ENCODE results near the gene GADD45B. TPM values are rescaled to one million over a fixed set of nuclear protein-coding genes. Genes with fewer than 3 reads are reported as not detected.

GADD45B gene
- total RNA-seq, 1 experiment from 2014 or later = 56.2 TPM

DNA sequence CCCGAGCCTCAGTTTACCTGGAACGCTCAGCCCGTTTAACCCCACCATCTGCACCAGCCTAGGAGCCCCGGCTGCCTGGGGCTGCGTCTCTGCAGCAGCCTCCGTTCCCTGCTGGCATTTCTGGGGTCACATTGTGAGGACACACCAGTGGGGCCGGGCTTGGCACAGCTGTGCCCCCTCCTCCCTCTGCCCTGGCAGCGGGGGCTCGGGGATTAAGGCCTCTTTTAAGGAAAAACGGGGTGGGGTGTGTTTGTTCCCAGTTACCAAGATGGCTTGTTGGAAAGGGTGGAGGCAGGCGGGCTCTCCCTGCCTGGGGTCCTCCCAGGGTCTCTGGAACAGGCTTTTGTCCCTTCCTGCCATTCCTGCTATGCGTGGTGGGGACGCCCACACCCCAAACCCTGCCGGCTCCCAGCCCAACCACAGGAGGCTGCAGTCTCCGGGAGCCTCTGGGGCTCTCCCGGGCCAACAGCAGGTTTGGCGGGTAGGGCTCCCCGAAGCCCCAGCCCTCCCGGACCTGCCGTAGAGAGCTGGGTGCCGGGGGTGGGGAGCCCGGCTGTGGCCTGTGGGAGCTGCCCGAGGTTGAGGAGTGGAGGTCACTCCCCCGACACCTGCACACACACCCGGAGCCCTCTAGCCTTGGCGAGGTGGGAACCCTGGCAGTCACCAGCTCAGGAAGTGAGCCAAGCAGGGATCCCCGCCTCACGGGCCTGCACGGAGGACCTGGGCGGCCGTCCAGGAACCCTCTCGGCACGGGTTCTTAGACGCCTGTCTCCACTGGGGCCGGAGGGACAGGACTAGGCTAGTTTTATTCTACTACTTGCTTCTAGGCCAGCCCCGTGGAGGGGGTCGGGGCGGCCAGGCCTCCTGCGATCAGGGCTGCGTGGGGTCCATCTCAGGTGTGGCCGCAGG is 36.9 kb downstream of the GADD45B start:
- no TSS peak for BruUV-seq (replicated peaks)
- CTCF ChIA-PET = no interaction called here
- Histone ChIP-seq H3K4me3 (ENCODE audit: low read depth in 2 of 2, low read length in 2 of 2) (no peak overlapping the region), H3K4me1 (ENCODE audit: control insufficient read depth, insufficient read depth, low read length) (no peaks in the 10 kb centered on the region), H3K27me3 (ENCODE audit: control insufficient read depth, insufficient read depth, low read length) (no peaks in the 10 kb centered on the region), H3K9me3 (ENCODE audit: control insufficient read depth, insufficient read depth, low read depth, low read length) (no peaks in the 10 kb centered on the region), H3K36me3 (ENCODE audit: control insufficient read depth, insufficient read depth, low read length) (no peaks in the 10 kb centered on the region), H3K27ac (ENCODE audit: low read length) (0 out of 2 replicates have a peak overlapping the region, but pooled peaks have one; percentile 12)
- in situ Hi-C loops (cut with HindIII; ENCODE audit: low pct_unique_long_range_greater_than_20kb, low sequenced_read_pairs) (no loop called here), intact Hi-C loops (cut with micrococcal nuclease; ENCODE audit: unreplicated experiment) (no loop called here)
- ATAC-seq = peak; percentile 38
- POLR2A ChIA-PET = no interaction called here
- DNase-seq (ENCODE audit: low read depth, low spot score) = no peak
- TF ChIP-seq SIN3A (IDR thresholded peaks at IDR 0.05; ENCODE audit: borderline replicate concordance, insufficient read depth, low read depth, low read length) (no peak), REST (IDR thresholded peaks at IDR 0.05; ENCODE audit: insufficient read depth in 1 of 2, low read depth in 2 of 2, low read length in 1 of 2) (no peak), CTCF (IDR thresholded peaks at IDR 0.05) (no peak), TCF7L2 (IDR thresholded peaks at IDR 0.05; ENCODE audit: low read depth, low read length) (no peak), POLR2AphosphoS5 (IDR thresholded peaks at IDR 0.05; ENCODE audit: low read depth, low read length) (no peak)

- Histone ChIP-seq H3K36me3 (ENCODE audit: control insufficient read depth, insufficient read depth, low read length) (no peaks in the 10 kb centered on the region), H3K27me3 (ENCODE audit: control insufficient read depth, insufficient read depth, low read length) (no peaks in the 10 kb centered on the region), H3K4me3 (ENCODE audit: low read depth in 2 of 2, low read length in 2 of 2) (no peak overlapping the region), H3K4me1 (ENCODE audit: control insufficient read depth, insufficient read depth, low read length) (peaks cover 4% of the 10 kb centered on the region; the same call in 1 of the 2 replicates), H3K27ac (ENCODE audit: low read length) (peak overlapping the region; percentile 13; the same call in 1 of the 2 replicates), H3K9me3 (ENCODE audit: control insufficient read depth, insufficient read depth, low read depth, low read length) (no peaks in the 10 kb centered on the region)
- ChIA-PET POLR2A (no interaction called here), CTCF (no interaction called here)
- DNase-seq (ENCODE audit: low read depth, low spot score) (no peak), ATAC-seq (no peak)
- in situ Hi-C loops (cut with HindIII; ENCODE audit: low pct_unique_long_range_greater_than_20kb, low sequenced_read_pairs) (no loop called here), intact Hi-C loops (cut with micrococcal nuclease; ENCODE audit: unreplicated experiment) (no loop called here)
- TF ChIP-seq TCF7L2 (IDR thresholded peaks at IDR 0.05; ENCODE audit: low read depth, low read length) (no peak), POLR2AphosphoS5 (IDR thresholded peaks at IDR 0.05; ENCODE audit: low read depth, low read length) (no peak), REST (IDR thresholded peaks at IDR 0.05; ENCODE audit: insufficient read depth in 1 of 2, low read depth in 2 of 2, low read length in 1 of 2) (no peak), SIN3A (IDR thresholded peaks at IDR 0.05; ENCODE audit: borderline replicate concordance, insufficient read depth, low read depth, low read length) (no peak), CTCF (IDR thresholded peaks at IDR 0.05) (no peak)
- BruUV-seq (replicated peaks) = no TSS peak
Measured at GRCh38 chr19:2514981-2515518, 39.1 kb downstream of the GADD45B start.

Measured in Panc1 (cell line).